HEK293 (cell line): Measurements from ENCODE around the gene CYP2D6.
"Not testable (repeated sequence)": the region's sequence is repeated elsewhere in the genome, so short reads cannot be mapped to it uniquely, and the experiment has no call there.

Experiments used
- KLF10 ChIP-seq: fragments of 450-650 bp; IDR thresholded peaks from 2 replicates; pipeline ENCODE4 v1.5.1; 2018; ENCODE audit warnings: missing biosample characterization, mild to moderate bottlenecking, missing genetic modification characterization
- ZBTB17 ChIP-seq: fragments of 450-650 bp; formaldehyde crosslinking; IDR thresholded peaks from 2 replicates; pipeline ENCODE4 v1.5.1; 2016; ENCODE audit warnings: missing biosample characterization, missing genetic modification characterization
- ZNF121 ChIP-seq: fragments of 450-650 bp; formaldehyde crosslinking; IDR thresholded peaks from 2 replicates; pipeline ENCODE4 v1.5.1; 2016; ENCODE audit warnings: missing biosample characterization, missing genetic modification characterization
- ZNF274 ChIP-seq, 2 experiments: fragments of 200-500 bp in 1 of 2; fragments of 450-650 bp in 1 of 2; sonication (Bioruptor generic) in 1 of 2; formaldehyde crosslinking in 1 of 2; IDR thresholded peaks; 2 replicates each; pipeline versions ENCODE4 v1.5.1 to v1.6.1; 2014 to 2016; ENCODE audit warnings: borderline replicate concordance in 1 of 2, inconsistent platforms in 1 of 2, low read length in 1 of 2, missing biosample characterization in 1 of 2, missing genetic modification characterization in 1 of 2
- TF ChIP-seq, protein P1 (sequence below): fragments of 450-650 bp; formaldehyde crosslinking; IDR thresholded peaks from 2 replicates; pipeline ENCODE4 v1.5.1; 2016; ENCODE audit warnings: missing biosample characterization, missing genetic modification characterization
- TF ChIP-seq, protein P2 (sequence below): fragments of 450-650 bp; formaldehyde crosslinking; IDR thresholded peaks from 2 replicates; pipeline ENCODE4 v1.5.1; 2016; ENCODE audit warnings: missing biosample characterization, missing genetic modification characterization
- TF ChIP-seq, protein P3 (sequence below): fragments of 450-650 bp; formaldehyde crosslinking; IDR thresholded peaks from 2 replicates; pipeline ENCODE4 v1.5.1; 2016; ENCODE audit warnings: missing biosample characterization, missing genetic modification characterization
- TF ChIP-seq, protein P4 (sequence below): fragments of 450-650 bp; formaldehyde crosslinking; IDR thresholded peaks from 2 replicates; pipeline ENCODE4 v1.5.1; 2016; ENCODE audit warnings: missing biosample characterization, missing genetic modification characterization

DNA sequence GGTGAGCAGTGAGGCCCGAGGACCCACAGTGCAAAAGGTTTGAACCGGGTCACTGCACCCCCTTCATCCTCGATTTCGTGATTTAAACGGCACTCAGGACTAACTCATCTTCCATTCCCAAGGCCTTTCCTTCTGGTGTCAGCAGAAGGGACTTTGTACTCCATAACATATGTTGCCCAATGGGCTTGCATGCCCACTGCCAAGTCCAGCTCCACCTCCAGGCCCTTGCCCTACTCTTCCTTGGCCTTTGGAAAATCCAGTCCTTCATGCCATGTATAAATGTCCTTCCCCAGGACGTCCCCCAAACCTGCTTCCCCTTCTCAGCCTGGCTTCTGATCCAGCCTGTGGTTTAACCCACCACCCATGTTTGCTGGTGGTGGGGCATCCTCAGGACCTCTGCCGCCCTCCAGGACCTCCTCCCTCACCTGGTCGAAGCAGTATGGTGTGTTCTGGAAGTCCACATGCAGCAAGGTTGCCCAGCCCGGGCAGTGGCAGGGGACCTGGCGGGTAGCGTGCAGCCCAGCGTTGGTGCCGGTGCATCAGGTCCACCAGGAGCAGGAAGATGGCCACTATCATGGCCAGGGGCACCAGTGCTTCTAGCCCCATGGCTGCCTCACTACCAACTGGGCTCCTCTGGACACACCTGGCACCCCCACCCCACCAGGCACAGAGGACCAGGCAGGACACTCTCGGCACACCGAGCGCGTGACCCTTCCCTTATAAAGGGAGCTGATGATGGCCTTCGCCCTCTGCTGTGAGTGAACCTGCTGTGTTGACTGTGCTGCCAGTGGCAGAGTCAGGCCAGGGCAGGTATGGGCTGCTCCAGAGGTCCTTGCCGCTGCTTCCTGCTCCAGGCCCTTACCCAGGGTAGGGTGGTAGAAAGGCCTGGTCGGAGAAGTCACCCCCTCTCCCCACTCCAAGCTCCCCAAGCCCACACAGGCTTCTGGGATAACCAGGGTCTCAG, 13.5 kb upstream of the CYP2D6 start:
- TF ChIP-seq KLF10 (tag by site-specific recombination); ZBTB17 (tag by site-specific recombination); ZNF121 (tag by site-specific recombination); ZNF274 (IDR thresholded peaks at IDR 0.05; ENCODE audit: low read length); ZNF274 (tag by site-specific recombination; IDR thresholded peaks at IDR 0.05; ENCODE audit: borderline replicate concordance): not testable (repeated sequence)
- TF ChIP-seq, protein P1, sequence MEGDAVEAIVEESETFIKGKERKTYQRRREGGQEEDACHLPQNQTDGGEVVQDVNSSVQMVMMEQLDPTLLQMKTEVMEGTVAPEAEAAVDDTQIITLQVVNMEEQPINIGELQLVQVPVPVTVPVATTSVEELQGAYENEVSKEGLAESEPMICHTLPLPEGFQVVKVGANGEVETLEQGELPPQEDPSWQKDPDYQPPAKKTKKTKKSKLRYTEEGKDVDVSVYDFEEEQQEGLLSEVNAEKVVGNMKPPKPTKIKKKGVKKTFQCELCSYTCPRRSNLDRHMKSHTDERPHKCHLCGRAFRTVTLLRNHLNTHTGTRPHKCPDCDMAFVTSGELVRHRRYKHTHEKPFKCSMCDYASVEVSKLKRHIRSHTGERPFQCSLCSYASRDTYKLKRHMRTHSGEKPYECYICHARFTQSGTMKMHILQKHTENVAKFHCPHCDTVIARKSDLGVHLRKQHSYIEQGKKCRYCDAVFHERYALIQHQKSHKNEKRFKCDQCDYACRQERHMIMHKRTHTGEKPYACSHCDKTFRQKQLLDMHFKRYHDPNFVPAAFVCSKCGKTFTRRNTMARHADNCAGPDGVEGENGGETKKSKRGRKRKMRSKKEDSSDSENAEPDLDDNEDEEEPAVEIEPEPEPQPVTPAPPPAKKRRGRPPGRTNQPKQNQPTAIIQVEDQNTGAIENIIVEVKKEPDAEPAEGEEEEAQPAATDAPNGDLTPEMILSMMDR (tag by site-specific recombination) = not testable (repeated sequence)
- TF ChIP-seq, protein P2, sequence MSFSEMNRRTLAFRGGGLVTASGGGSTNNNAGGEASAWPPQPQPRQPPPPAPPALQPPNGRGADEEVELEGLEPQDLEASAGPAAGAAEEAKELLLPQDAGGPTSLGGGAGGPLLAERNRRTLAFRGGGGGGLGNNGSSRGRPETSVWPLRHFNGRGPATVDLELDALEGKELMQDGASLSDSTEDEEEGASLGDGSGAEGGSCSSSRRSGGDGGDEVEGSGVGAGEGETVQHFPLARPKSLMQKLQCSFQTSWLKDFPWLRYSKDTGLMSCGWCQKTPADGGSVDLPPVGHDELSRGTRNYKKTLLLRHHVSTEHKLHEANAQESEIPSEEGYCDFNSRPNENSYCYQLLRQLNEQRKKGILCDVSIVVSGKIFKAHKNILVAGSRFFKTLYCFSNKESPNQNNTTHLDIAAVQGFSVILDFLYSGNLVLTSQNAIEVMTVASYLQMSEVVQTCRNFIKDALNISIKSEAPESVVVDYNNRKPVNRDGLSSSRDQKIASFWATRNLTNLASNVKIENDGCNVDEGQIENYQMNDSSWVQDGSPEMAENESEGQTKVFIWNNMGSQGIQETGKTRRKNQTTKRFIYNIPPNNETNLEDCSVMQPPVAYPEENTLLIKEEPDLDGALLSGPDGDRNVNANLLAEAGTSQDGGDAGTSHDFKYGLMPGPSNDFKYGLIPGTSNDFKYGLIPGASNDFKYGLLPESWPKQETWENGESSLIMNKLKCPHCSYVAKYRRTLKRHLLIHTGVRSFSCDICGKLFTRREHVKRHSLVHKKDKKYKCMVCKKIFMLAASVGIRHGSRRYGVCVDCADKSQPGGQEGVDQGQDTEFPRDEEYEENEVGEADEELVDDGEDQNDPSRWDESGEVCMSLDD (tag by site-specific recombination) = not testable (repeated sequence)
- TF ChIP-seq, protein P3, sequence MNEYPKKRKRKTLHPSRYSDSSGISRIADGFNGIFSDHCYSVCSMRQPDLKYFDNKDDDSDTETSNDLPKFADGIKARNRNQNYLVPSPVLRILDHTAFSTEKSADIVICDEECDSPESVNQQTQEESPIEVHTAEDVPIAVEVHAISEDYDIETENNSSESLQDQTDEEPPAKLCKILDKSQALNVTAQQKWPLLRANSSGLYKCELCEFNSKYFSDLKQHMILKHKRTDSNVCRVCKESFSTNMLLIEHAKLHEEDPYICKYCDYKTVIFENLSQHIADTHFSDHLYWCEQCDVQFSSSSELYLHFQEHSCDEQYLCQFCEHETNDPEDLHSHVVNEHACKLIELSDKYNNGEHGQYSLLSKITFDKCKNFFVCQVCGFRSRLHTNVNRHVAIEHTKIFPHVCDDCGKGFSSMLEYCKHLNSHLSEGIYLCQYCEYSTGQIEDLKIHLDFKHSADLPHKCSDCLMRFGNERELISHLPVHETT (tag by site-specific recombination) = not testable (repeated sequence)
- TF ChIP-seq, protein P4, sequence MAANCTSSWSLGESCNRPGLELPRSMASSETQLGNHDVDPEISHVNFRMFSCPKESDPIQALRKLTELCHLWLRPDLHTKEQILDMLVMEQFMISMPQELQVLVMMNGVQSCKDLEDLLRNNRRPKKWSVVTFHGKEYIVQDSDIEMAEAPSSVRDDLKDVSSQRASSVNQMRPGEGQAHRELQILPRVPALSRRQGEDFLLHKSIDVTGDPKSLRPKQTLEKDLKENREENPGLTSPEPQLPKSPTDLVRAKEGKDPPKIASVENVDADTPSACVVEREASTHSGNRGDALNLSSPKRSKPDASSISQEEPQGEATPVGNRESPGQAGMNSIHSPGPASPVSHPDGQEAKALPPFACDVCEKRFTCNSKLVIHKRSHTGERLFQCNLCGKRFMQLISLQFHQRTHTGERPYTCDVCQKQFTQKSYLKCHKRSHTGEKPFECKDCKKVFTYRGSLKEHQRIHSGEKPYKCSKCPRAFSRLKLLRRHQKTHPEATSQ (tag by site-specific recombination) = not testable (repeated sequence)
